CD14-positive monocyte (primary cell): ENCODE data around the gene HOXA13. TPM values are rescaled to one million over a fixed set of nuclear protein-coding genes. Genes with fewer than 3 reads are reported as not detected.

Source experiments
- DNase-seq, 3 donors: peaks; one replicate each; pipeline ENCODE4 v3.0.0-alpha.2; 2011 to 2022
- H2AFZ ChIP-seq: 2 replicates; pipeline ENCODE4 v1.6.0; 2012; ENCODE audit warnings: mild to moderate bottlenecking, low read depth, low read length, inconsistent platforms; ENCODE audit not compliant: insufficient read depth, poor library complexity, severe bottlenecking
- H3K27ac ChIP-seq, 2 donors: 1 replicate in 1 of 2; 2 replicates in 1 of 2; pipeline ENCODE4 v1.5.1; 2012 to 2013; ENCODE audit warnings: low read length in 2 of 2, control low read depth in 1 of 2, inconsistent platforms in 1 of 2, low read depth in 1 of 2, mild to moderate bottlenecking in 1 of 2
- H3K27me3 ChIP-seq, 2 donors: one replicate each; pipeline versions ENCODE4 v1.6.0 to v1.6.1; 2011 to 2013; ENCODE audit warnings: low read length in 2 of 2; ENCODE audit not compliant: control insufficient read depth in 2 of 2, insufficient read depth in 2 of 2
- H3K36me3 ChIP-seq, 2 donors: replicated peaks in 1 of 2; 1 replicate in 1 of 2; 2 replicates in 1 of 2; pipeline versions ENCODE4 v1.5.1 to v1.6.1; 2012 to 2013; ENCODE audit warnings: low read length in 2 of 2, control low read depth in 1 of 2, inconsistent platforms in 1 of 2, mild to moderate bottlenecking in 1 of 2; ENCODE audit not compliant: insufficient read depth in 2 of 2, control insufficient read depth in 1 of 2
- H3K4me1 ChIP-seq, 2 donors: 1 replicate in 1 of 2; 2 replicates in 1 of 2; pipeline versions ENCODE4 v1.5.1 to v1.6.1; 2012 to 2013; ENCODE audit warnings: low read length in 2 of 2, control low read depth in 1 of 2, inconsistent platforms in 1 of 2, mild to moderate bottlenecking in 1 of 2, moderate library complexity in 1 of 2; ENCODE audit not compliant: insufficient read depth in 2 of 2, control insufficient read depth in 1 of 2
- H3K4me2 ChIP-seq: replicated peaks from 2 replicates; pipeline ENCODE3; 2012; ENCODE audit warnings: low read length, moderate library complexity, mild to moderate bottlenecking; ENCODE audit not compliant: poor library complexity, severe bottlenecking; ENCODE audit errors: extremely low read depth
- H3K4me3 ChIP-seq, 3 experiments: fragments of 200-600 bp in 1 of 3; sonication (generic) in 1 of 3; replicated peaks in 1 of 3; 1 replicate in 2 of 3; 2 replicates in 1 of 3; pipeline ENCODE4 v1.5.1; 2011 to 2013; ENCODE audit warnings: low read length in 3 of 3, mild to moderate bottlenecking in 3 of 3, control low read depth in 2 of 3, low read depth in 2 of 3, inconsistent platforms in 1 of 3, moderate library complexity in 1 of 3
- H3K79me2 ChIP-seq: 2 replicates; pipeline ENCODE4 v1.6.0; 2012; ENCODE audit warnings: mild to moderate bottlenecking, control low read depth, inconsistent platforms, low read length, moderate library complexity; ENCODE audit not compliant: insufficient read depth
- H3K9ac ChIP-seq: 2 replicates; pipeline ENCODE4 v1.6.0; 2017; ENCODE audit warnings: low read length, mild to moderate bottlenecking; ENCODE audit not compliant: insufficient read depth, poor library complexity, severe bottlenecking
- H3K9me3 ChIP-seq, 2 donors: replicated peaks in 1 of 2; 1 replicate in 1 of 2; 2 replicates in 1 of 2; pipeline versions ENCODE4 v1.5.1 to v1.6.1; 2012 to 2013; ENCODE audit warnings: low read length in 2 of 2, control low read depth in 1 of 2; ENCODE audit not compliant: control insufficient read depth in 1 of 2, insufficient read depth in 1 of 2
- H4K20me1 ChIP-seq: 2 replicates; pipeline ENCODE4 v1.6.0; 2012; ENCODE audit warnings: mild to moderate bottlenecking, low read length, control low read depth, moderate library complexity; ENCODE audit not compliant: insufficient read depth
- H3K27ac Mint-ChIP-seq, 7 donors: one replicate each; pipeline ENCODE4 v1.8.0; 2020; ENCODE audit warnings: mild to moderate bottlenecking in 7 of 7, mixed read lengths in 7 of 7, moderate library complexity in 6 of 7, inconsistent platforms in 2 of 7
- H3K27me3 Mint-ChIP-seq, 3 donors: one replicate each; pipeline ENCODE4 v1.8.0; 2021 to 2022; ENCODE audit warnings: low read depth in 3 of 3, mild to moderate bottlenecking in 3 of 3, mixed read lengths in 3 of 3, moderate library complexity in 3 of 3, inconsistent platforms in 1 of 3
- H3K36me3 Mint-ChIP-seq, 2 donors: one replicate each; pipeline ENCODE4 v1.8.0; 2020; ENCODE audit warnings: mixed read lengths in 2 of 2, inconsistent platforms in 1 of 2, mild to moderate bottlenecking in 1 of 2
- H3K4me1 Mint-ChIP-seq: one replicate; pipeline ENCODE4 v1.8.0; 2020; ENCODE audit warnings: mild to moderate bottlenecking, mixed read lengths
- H3K4me3 Mint-ChIP-seq, 2 donors: one replicate each; pipeline ENCODE4 v1.8.0; 2020; ENCODE audit warnings: mild to moderate bottlenecking in 2 of 2, mixed read lengths in 2 of 2, moderate library complexity in 1 of 2
- H3K9me3 Mint-ChIP-seq, 7 donors: one replicate each; pipeline ENCODE4 v1.8.0; 2020 to 2022; ENCODE audit warnings: mixed read lengths in 7 of 7, mild to moderate bottlenecking in 6 of 7, moderate library complexity in 6 of 7, inconsistent platforms in 2 of 7
- CTCF ChIP-seq: fragments of 200-600 bp; IDR thresholded peaks from one replicate; pipeline ENCODE4 v1.8.0; 2022; ENCODE audit warnings: antibody characterized with exemption, mild to moderate bottlenecking
- WGBS: methylation state at CpG from one replicate; pipeline ENCODE4 v1.1.5; 2013; ENCODE audit warnings: missing lambda C conversion rate; ENCODE audit not compliant: insufficient coverage; 5-methylcytosine and 5-hydroxymethylcytosine counted together
- intact Hi-C, 2 donors: fragments of 100-400 bp; cut with micrococcal nuclease; formaldehyde crosslinking; loops; one replicate each; pipeline versions ENCODE4 v1.15.0 to v1.15.1; 2023
- polyA plus RNA-seq, 3 donors: library from polyadenylated mRNA; depleted of rRNA in 1 of 3; unstranded in 2 of 3; stranded (reverse) in 1 of 3; fragments of 300-500 nt in 2 of 3; fragments of >200 nt in 1 of 3; fragmentation: Illumina TruSeq in 2 of 3; gene quantifications; 1 replicate in 2 of 3; 2 replicates in 1 of 3; pipeline ENCODE4 v1.2.3, GENCODE V29; 2012 to 2021

Gene HOXA13
- polyA plus RNA-seq, 3 donors = not detected

GRCh38 chr7:27182861-27183681 lies 16.8 kb downstream of the HOXA13 start:
- H3K4me1 Mint-ChIP-seq = peaks cover 50% of the 10 kb centered on the region
- peaks cover 93 to 98% (median 96%) of the 10 kb centered on the region in 3 donors for H3K27me3 Mint-ChIP-seq
- Histone ChIP-seq H3K4me3 (no peak overlapping the region), H2AFZ (no peak overlapping the region), H3K9ac (no peak overlapping the region), H3K36me3 (no peaks in the 10 kb centered on the region), H3K4me1 (peaks cover 42 to 45% of the 10 kb centered on the region in 2 donors), H3K9me3 (peaks cover 9 to 49% of the 10 kb centered on the region in 2 donors), H3K27ac (no peak overlapping the region), H3K4me2 (peak overlapping the region; percentile 76), H3K27me3 (peaks cover 75 to 99% of the 10 kb centered on the region in 2 donors), H3K79me2 (no peaks in the 10 kb centered on the region), H4K20me1 (no peaks in the 10 kb centered on the region)
- peaks cover 13 to 27% of the 10 kb centered on the region in 2 donors for H3K36me3 Mint-ChIP-seq
- no peak for TF ChIP-seq CTCF
- WGBS = 19% methylated on average over 27 of the region's 39 CpGs
- DNase-seq = no peak
- intact Hi-C loops = no loop called here
- H3K27ac Mint-ChIP-seq = no peak overlapping the region
- peaks cover 3 to 45% (median 24%) of the 10 kb centered on the region in 7 donors for H3K9me3 Mint-ChIP-seq
- peak overlapping the region in 1 of 2 donors; percentile 93 for H3K4me3 Mint-ChIP-seq

- Mint-ChIP-seq H3K9me3 (peaks cover 3 to 39% (median 18%) of the 10 kb centered on the region in 7 donors), H3K27ac (no peak overlapping the region), H3K27me3 (peaks cover 91 to 96% (median 96%) of the 10 kb centered on the region in 3 donors), H3K36me3 (peaks cover 10 to 23% of the 10 kb centered on the region in 2 donors), H3K4me3 (peak overlapping the region in 1 of 2 donors; percentile 81), H3K4me1 (peaks cover 45% of the 10 kb centered on the region)
- Histone ChIP-seq H3K9ac (no peak overlapping the region), H3K27me3 (peaks cover 68 to 99% of the 10 kb centered on the region in 2 donors), H2AFZ (no peak overlapping the region), H3K4me1 (peaks cover 35 to 38% of the 10 kb centered on the region in 2 donors), H3K9me3 (peaks cover 7 to 45% of the 10 kb centered on the region in 2 donors), H3K4me2 (no peak overlapping the region), H3K27ac (no peak overlapping the region), H3K79me2 (no peaks in the 10 kb centered on the region), H4K20me1 (no peaks in the 10 kb centered on the region), H3K4me3 (no peak overlapping the region), H3K36me3 (no peaks in the 10 kb centered on the region)
- intact Hi-C loops = no loop called here
- WGBS = 60% methylated on average over 1 of the region's 4 CpGs
- no peak for DNase-seq
- TF ChIP-seq CTCF = no peak
Measured at GRCh38 chr7:27182285-27182841, 17.5 kb downstream of the HOXA13 start.
